Measurements from ENCODE around the gene TSPYL4. TPM values are rescaled to one million over a fixed set of nuclear protein-coding genes. Genes with fewer than 3 reads are reported as not detected.
A peak's percentile ranks its signal among the peaks of the same experiment; 100 is the strongest.

TSPYL4 gene
- total RNA-seq, 1 donor from 2014 or later: 30.5 TPM

- DNase-seq: no peak
- Histone ChIP-seq H3K9me3 (replicated peaks) (peaks cover 9% of the 10 kb centered on the region), H3K27ac (replicated peaks) (no peak overlapping the region), H3K4me1 (peaks cover 21% of the 10 kb centered on the region), H3K4me3 (no peak overlapping the region), H3K27me3 (ENCODE audit: low read depth) (no peaks in the 10 kb centered on the region), H3K36me3 (peaks cover 21% of the 10 kb centered on the region)
- intact Hi-C loops (cut with micrococcal nuclease): no loop called here
- TF ChIP-seq, protein P1, sequence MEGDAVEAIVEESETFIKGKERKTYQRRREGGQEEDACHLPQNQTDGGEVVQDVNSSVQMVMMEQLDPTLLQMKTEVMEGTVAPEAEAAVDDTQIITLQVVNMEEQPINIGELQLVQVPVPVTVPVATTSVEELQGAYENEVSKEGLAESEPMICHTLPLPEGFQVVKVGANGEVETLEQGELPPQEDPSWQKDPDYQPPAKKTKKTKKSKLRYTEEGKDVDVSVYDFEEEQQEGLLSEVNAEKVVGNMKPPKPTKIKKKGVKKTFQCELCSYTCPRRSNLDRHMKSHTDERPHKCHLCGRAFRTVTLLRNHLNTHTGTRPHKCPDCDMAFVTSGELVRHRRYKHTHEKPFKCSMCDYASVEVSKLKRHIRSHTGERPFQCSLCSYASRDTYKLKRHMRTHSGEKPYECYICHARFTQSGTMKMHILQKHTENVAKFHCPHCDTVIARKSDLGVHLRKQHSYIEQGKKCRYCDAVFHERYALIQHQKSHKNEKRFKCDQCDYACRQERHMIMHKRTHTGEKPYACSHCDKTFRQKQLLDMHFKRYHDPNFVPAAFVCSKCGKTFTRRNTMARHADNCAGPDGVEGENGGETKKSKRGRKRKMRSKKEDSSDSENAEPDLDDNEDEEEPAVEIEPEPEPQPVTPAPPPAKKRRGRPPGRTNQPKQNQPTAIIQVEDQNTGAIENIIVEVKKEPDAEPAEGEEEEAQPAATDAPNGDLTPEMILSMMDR (IDR thresholded peaks at IDR 0.05; ENCODE audit: borderline replicate concordance): no peak
Observed at GRCh38 chr6:116258520-116258919, 4.6 kb upstream of the TSPYL4 start.

DNA sequence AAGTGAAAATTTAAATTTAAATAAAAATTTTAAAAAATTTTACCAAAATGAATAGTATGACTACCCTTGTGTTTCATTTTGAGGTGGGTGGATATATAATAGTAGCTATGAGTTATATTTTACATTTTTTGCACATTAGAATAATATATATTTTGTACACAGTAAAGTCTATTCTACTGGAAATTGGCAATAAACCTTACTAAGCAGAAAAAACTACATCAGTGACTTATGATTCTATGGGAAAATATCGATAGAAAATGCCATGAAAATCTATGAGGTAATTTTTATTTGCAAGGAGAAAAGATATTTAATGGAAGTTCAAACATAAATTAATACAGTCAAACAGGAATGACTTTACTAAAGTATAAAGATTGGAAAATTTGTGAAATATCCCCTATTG lies 2.8 kb upstream of the TSPYL4 start:
- peaks cover 13% of the 10 kb centered on the region for H3K36me3 ChIP-seq
- no peaks in the 10 kb centered on the region for H3K9me3 ChIP-seq (replicated peaks)
- no peak overlapping the region for H3K4me3 ChIP-seq
- H3K4me1 ChIP-seq: peaks cover 39% of the 10 kb centered on the region
- H3K27ac ChIP-seq (replicated peaks): no peak overlapping the region
- H3K27me3 ChIP-seq (ENCODE audit: low read depth): no peaks in the 10 kb centered on the region
- DNase-seq: no peak
- TF ChIP-seq, protein P1 (IDR thresholded peaks at IDR 0.05; ENCODE audit: borderline replicate concordance): no peak
- intact Hi-C loops (cut with micrococcal nuclease): no loop called here

GRCh38 chr6:116255246-116255800 lies 1.4 kb upstream of the TSPYL4 start:
- Histone ChIP-seq H3K4me1 (peaks cover 53% of the 10 kb centered on the region), H3K4me3 (peak overlapping the region; percentile 92), H3K36me3 (peaks cover 13% of the 10 kb centered on the region), H3K27me3 (ENCODE audit: low read depth) (no peaks in the 10 kb centered on the region), H3K9me3 (replicated peaks) (no peaks in the 10 kb centered on the region), H3K27ac (replicated peaks) (peak overlapping the region; percentile 90)
- DNase-seq: no peak
- TF ChIP-seq, protein P1 (IDR thresholded peaks at IDR 0.05; ENCODE audit: borderline replicate concordance): no peak
- intact Hi-C loops (cut with micrococcal nuclease): no loop called here

DNA sequence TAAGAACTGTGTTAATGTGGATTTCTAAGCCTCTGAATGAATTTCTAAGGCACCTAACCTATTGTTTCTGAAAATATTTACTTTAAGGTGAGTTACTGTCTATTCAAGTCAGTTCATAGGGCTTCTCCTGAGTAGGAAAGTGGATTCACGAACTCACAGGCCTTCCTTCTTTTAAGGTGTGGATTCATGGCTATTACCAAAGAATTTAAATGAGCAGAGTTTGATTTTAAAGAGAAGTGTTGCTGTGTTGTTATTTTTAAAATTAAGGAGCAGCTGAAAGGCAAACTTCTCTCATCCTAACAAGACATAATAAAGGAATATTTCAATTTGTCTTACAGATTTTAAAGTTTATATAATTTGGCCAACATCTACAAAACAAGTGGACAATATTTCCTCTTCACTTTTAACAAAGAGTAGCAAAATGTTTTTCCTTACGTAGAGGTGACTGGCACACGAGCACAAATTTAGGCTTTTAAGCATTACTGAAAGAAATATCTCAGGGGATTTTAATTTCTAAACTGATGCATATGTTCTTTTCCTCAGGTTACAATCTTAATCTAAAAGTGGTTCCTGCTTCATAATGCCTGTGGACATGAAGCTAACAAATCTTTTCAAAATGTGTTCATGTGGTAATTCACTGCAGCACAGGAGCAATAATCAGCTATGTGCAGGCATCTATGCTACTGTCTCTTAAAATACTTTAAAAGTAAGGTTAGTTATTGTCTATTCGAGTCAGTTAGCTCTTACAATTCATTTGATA lies 602 bp upstream of the TSPYL4 start:
- peaks cover 61% of the 10 kb centered on the region for H3K4me1 ChIP-seq
- intact Hi-C loops (cut with micrococcal nuclease): no loop called here

GRCh38 chr6:116253188-116253504 lies 729 bp downstream of the TSPYL4 start:
- peaks cover 74% of the 10 kb centered on the region for H3K4me1 ChIP-seq
- H3K27me3 ChIP-seq (ENCODE audit: low read depth): no peaks in the 10 kb centered on the region
- peak overlapping the region; percentile 92 for H3K4me3 ChIP-seq
- TF ChIP-seq, protein P1 (IDR thresholded peaks at IDR 0.05; ENCODE audit: borderline replicate concordance): no peak
- peak overlapping the region; percentile 90 for H3K27ac ChIP-seq (replicated peaks)
- H3K36me3 ChIP-seq: no peaks in the 10 kb centered on the region
- no peaks in the 10 kb centered on the region for H3K9me3 ChIP-seq (replicated peaks)
- DNase-seq: no peak
- intact Hi-C loops (cut with micrococcal nuclease): no loop called here

More for the DNA sequence above, 602 bp upstream of the TSPYL4 start:
- no peak for DNase-seq
- H3K9me3 ChIP-seq (replicated peaks): no peaks in the 10 kb centered on the region
- H3K27ac ChIP-seq (replicated peaks): peak overlapping the region; percentile 90
- TF ChIP-seq, protein P1 (IDR thresholded peaks at IDR 0.05; ENCODE audit: borderline replicate concordance): no peak
- peak overlapping the region; percentile 92 for H3K4me3 ChIP-seq
- no peaks in the 10 kb centered on the region for H3K27me3 ChIP-seq (ENCODE audit: low read depth)
- H3K36me3 ChIP-seq: peaks cover 10% of the 10 kb centered on the region
